Measurements from ENCODE around the gene CD300E. TPM values are rescaled to one million over a fixed set of nuclear protein-coding genes. Genes with fewer than 3 reads are reported as not detected.

CD300E gene
- total RNA-seq (not detected), polyA plus RNA-seq (not detected)

- peaks cover 0 to 14% (median 8%) of the 10 kb centered on the region in 8 donors for H3K9me3 Mint-ChIP-seq
- no peaks in the 10 kb centered on the region for H3K4me1 ChIP-seq (ENCODE audit: insufficient read depth, low read length)
- CTCF ChIA-PET (ENCODE audit: partially characterized antibody), result interaction anchor here (1.0 kb wide), 1 partner anchor 9 kb away, joined by 3 read pairs; no protein-coding TSS in a partner anchor
Observed at GRCh38 chr17:74623693-74624093, at the start of gene CD300E. Gene CD300E (minus strand): TSS chr17:74623738. CDS start chr17:74623621, 117 bp downstream.

DNA sequence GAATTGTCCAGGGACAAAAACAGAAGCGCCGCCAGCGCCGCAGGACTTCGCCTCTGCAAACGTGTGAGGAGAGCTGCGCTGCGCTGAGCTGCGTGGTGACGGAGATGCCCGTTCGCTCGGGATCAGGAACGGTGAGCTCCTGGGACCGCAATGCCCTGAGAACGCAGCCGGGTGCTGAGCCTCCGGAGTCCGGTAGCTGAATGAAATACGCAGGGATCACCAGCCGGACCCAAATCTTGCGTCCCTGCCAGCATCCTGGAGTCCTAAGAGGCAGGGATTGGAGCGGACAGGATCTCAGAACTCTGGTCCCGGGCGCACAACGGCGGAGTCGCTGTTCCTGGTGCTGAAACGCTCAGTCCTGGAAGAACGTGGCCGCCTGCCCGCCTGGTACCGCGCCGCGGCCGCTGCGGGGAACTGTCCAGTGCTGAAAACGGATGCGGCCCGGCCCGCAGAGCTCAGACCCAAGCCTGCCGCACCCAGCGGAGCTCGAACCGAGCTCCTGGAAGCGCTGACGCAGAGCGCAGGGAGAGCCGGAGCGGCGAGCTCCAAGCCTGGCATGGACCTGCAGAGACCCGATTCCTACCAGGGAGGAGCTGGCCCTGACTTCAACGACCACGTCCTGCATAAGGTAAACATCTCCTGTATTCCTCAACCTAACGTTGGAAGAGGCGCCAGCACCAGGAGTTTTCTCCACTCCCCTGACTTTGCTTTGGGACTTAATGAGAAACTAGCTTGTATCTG lies 47.7 kb upstream of the CD300E start:
- Mint-ChIP-seq H3K27me3 (peaks cover 32 to 38% of the 10 kb centered on the region in 2 donors), H3K9me3 (peaks cover 0 to 7% (median 1%) of the 10 kb centered on the region in 8 donors), H3K27ac (peak overlapping the region in 3 of 7 donors; percentile 41 to 73 (median 62)), H3K4me1 (peaks cover 0 to 17% (median 2%) of the 10 kb centered on the region in 4 donors), H3K36me3 (no peaks in the 10 kb centered on the region), H3K4me3 (no peak overlapping the region)
- Histone ChIP-seq H3K9me3 (ENCODE audit: control insufficient read depth in 1 of 2, low read length in 2 of 2) (no peaks in the 10 kb centered on the region), H3K4me1 (ENCODE audit: insufficient read depth, low read length) (no peaks in the 10 kb centered on the region), H3K27me3 (ENCODE audit: insufficient read depth, low read length) (peaks cover 7% of the 10 kb centered on the region), H3K36me3 (ENCODE audit: insufficient read depth, low read length) (no peaks in the 10 kb centered on the region), H3K27ac (ENCODE audit: low read depth, low read length) (no peak overlapping the region), H3K4me3 (ENCODE audit: low read length in 2 of 2) (no peak overlapping the region)
- peak; percentile 64 to 73 (median 68) for DNase-seq
- CTCF ChIA-PET (ENCODE audit: partially characterized antibody), result interaction anchor here (0.6 to 6.0 kb wide), 5 partner anchors 14 to 88 kb away, joined by 3 to 35 read pairs (median 5); partner anchors contain the start of gene RAB37
- POLR2A ChIA-PET (ENCODE audit: partially characterized antibody), result interaction anchor here (0.9 to 2.4 kb wide), 4 partner anchors 65 to 79 kb away, joined by 5 to 8 read pairs (median 6); partner anchors contain the start of gene RAB37
- intact Hi-C loops (cut with micrococcal nuclease), result loop anchor here (5.0 kb wide), 1 partner anchor 66 kb away; the partner anchor contains the start of gene RAB37

More at GRCh38 chr17:74623693-74624093, at the start of gene CD300E:
- no peaks in the 10 kb centered on the region for H3K4me1 Mint-ChIP-seq
- H3K27ac ChIP-seq (ENCODE audit: low read depth, low read length), result no peak within 1 kb of the TSS
- no peaks in the 10 kb centered on the region for H3K9me3 ChIP-seq (ENCODE audit: control insufficient read depth in 1 of 2, low read length in 2 of 2)
- peaks cover 22 to 36% of the 10 kb centered on the region in 2 donors for H3K27me3 Mint-ChIP-seq
- H3K4me3 ChIP-seq (ENCODE audit: low read length in 2 of 2), result no peak within 1 kb of the TSS
- POLR2A ChIA-PET (ENCODE audit: partially characterized antibody), result no interaction called here
- H3K36me3 ChIP-seq (ENCODE audit: insufficient read depth, low read length), result no peaks in the 10 kb centered on the region
- H3K4me3 Mint-ChIP-seq, result no peak within 1 kb of the TSS
- H3K27me3 ChIP-seq (ENCODE audit: insufficient read depth, low read length), result no peaks in the 10 kb centered on the region
- H3K27ac Mint-ChIP-seq, result no peak within 1 kb of the TSS
- intact Hi-C loops (cut with micrococcal nuclease), result no loop called here
- no peaks in the 10 kb centered on the region for H3K36me3 Mint-ChIP-seq
- DNase-seq, result no peak

- H3K4me1 ChIP-seq (ENCODE audit: insufficient read depth, low read length), result no peaks in the 10 kb centered on the region
Observed at GRCh38 chr17:74670329-74670728, 46.8 kb upstream of the CD300E start.

DNA sequence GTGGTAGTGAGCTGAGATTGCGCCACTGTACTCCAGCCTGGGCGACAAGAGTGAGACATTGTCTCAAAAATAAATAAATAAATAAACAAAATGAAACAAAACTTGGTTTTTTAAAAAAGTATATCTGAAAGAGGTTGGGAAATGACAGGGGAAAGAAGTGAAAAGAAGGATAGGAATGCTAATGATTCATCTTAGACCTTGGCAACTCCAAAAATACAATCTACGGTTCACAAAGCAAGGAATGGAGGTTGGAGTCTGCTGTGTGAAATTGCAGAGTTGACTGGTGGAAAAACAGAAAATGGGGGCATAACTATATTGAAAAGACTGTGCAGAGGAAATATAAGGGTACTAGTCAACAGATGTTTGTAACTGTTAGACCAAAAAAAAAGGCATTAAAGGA lies 40.0 kb upstream of the CD300E start:
- POLR2A ChIA-PET (ENCODE audit: partially characterized antibody), result no interaction called here
- no peak for DNase-seq
- intact Hi-C loops (cut with micrococcal nuclease), result no loop called here
- peaks cover 0 to 6% (median under 1%) of the 10 kb centered on the region in 8 donors for H3K9me3 Mint-ChIP-seq
- CTCF ChIA-PET (ENCODE audit: partially characterized antibody), result interaction anchor here (0.6 to 5.4 kb wide), 3 partner anchors 74 to 202 kb away, joined by 3 to 34 read pairs (median 4); partner anchors contain the start of genes NAT9 and RAB37
- Histone ChIP-seq H3K36me3 (ENCODE audit: insufficient read depth, low read length) (no peaks in the 10 kb centered on the region), H3K4me1 (ENCODE audit: insufficient read depth, low read length) (no peaks in the 10 kb centered on the region), H3K4me3 (ENCODE audit: low read length in 2 of 2) (no peak overlapping the region), H3K27me3 (ENCODE audit: insufficient read depth, low read length) (peaks cover under 1% of the 10 kb centered on the region), H3K9me3 (ENCODE audit: control insufficient read depth in 1 of 2, low read length in 2 of 2) (no peaks in the 10 kb centered on the region), H3K27ac (ENCODE audit: low read depth, low read length) (no peak overlapping the region)
- H3K27ac Mint-ChIP-seq, result no peak overlapping the region
- no peak overlapping the region for H3K4me3 Mint-ChIP-seq
- peaks cover 0 to 5% of the 10 kb centered on the region in 2 donors for H3K36me3 Mint-ChIP-seq
- no peaks in the 10 kb centered on the region for H3K4me1 Mint-ChIP-seq
- peaks cover 29% of the 10 kb centered on the region in 2 donors for H3K27me3 Mint-ChIP-seq

More at GRCh38 chr17:74670329-74670728, 46.8 kb upstream of the CD300E start:
- Mint-ChIP-seq H3K27ac (no peak overlapping the region), H3K4me1 (peaks cover 0 to 17% (median 2%) of the 10 kb centered on the region in 4 donors), H3K36me3 (no peaks in the 10 kb centered on the region), H3K27me3 (peaks cover 32 to 37% of the 10 kb centered on the region in 2 donors), H3K4me3 (no peak overlapping the region), H3K9me3 (peaks cover 0 to 7% (median 1%) of the 10 kb centered on the region in 8 donors)
- POLR2A ChIA-PET (ENCODE audit: partially characterized antibody), result interaction anchor here (1.5 to 2.0 kb wide), 2 partner anchors 68 to 80 kb away, joined by 5 to 6 read pairs; no protein-coding TSS in a partner anchor
- H3K9me3 ChIP-seq (ENCODE audit: control insufficient read depth in 1 of 2, low read length in 2 of 2), result no peaks in the 10 kb centered on the region
- H3K27me3 ChIP-seq (ENCODE audit: insufficient read depth, low read length), result peaks cover 7% of the 10 kb centered on the region
- H3K36me3 ChIP-seq (ENCODE audit: insufficient read depth, low read length), result no peaks in the 10 kb centered on the region
- intact Hi-C loops (cut with micrococcal nuclease), result loop anchor here (5.0 kb wide), 1 partner anchor 67 kb away; the partner anchor contains the start of gene RAB37
- H3K4me3 ChIP-seq (ENCODE audit: low read length in 2 of 2), result no peak overlapping the region
- DNase-seq, result no peak
- H3K27ac ChIP-seq (ENCODE audit: low read depth, low read length), result no peak overlapping the region
- CTCF ChIA-PET (ENCODE audit: partially characterized antibody), result interaction anchor here (4.8 to 6.0 kb wide), 2 partner anchors 13 to 67 kb away, joined by 35 read pairs; partner anchors contain the start of gene RAB37

- Mint-ChIP-seq H3K9me3 (peaks cover 0 to 6% (median under 1%) of the 10 kb centered on the region in 8 donors), H3K4me3 (no peak overlapping the region), H3K27me3 (peaks cover 21 to 25% of the 10 kb centered on the region in 2 donors), H3K27ac (no peak overlapping the region), H3K36me3 (peaks cover 0 to 5% of the 10 kb centered on the region in 2 donors), H3K4me1 (peaks cover 4 to 7% (median 5%) of the 10 kb centered on the region in 4 donors)
- DNase-seq, result no peak
- no peaks in the 10 kb centered on the region for H3K36me3 ChIP-seq (ENCODE audit: insufficient read depth, low read length)
- H3K27ac ChIP-seq (ENCODE audit: low read depth, low read length), result no peak overlapping the region
- POLR2A ChIA-PET (ENCODE audit: partially characterized antibody), result interaction anchor here (0.9 to 3.8 kb wide), 2 partner anchors 15 to 77 kb away, joined by 3 to 85 read pairs; partner anchors contain the start of gene RAB37
- H3K9me3 ChIP-seq (ENCODE audit: control insufficient read depth in 1 of 2, low read length in 2 of 2), result no peaks in the 10 kb centered on the region
- intact Hi-C loops (cut with micrococcal nuclease), result no loop called here
- H3K4me3 ChIP-seq (ENCODE audit: low read length in 2 of 2), result no peak overlapping the region
- no peaks in the 10 kb centered on the region for H3K27me3 ChIP-seq (ENCODE audit: insufficient read depth, low read length)
- peaks cover 3% of the 10 kb centered on the region for H3K4me1 ChIP-seq (ENCODE audit: insufficient read depth, low read length)
- CTCF ChIA-PET (ENCODE audit: partially characterized antibody), result interaction anchor here (1.0 to 6.2 kb wide), 7 partner anchors 77 to 298 kb away, joined by 4 to 326 read pairs (median 49); partner anchors contain the start of genes NAT9 and RAB37
Observed at GRCh38 chr17:74659889-74660288, 36.4 kb upstream of the CD300E start.

DNA sequence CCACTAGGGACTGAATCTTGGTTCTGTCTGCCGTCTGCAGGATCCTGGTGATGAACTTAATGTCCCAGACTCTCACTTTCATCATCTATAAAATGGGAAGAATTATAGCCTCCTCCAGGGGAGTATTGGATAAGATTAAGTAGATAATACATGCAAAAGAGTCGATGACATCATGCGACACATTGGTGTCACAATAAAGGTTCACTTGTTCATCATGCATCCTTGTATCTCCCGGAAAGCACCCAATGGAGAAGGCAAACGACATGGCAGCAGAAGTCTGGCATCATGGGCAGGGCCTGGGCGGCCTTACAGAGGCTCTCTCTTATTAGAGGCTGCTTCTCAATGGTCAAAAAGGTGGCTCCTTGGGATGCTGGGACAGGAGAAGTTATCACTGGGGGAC lies 35.1 kb upstream of the CD300E start:
- Mint-ChIP-seq H3K4me1 (peaks cover 4 to 7% (median 5%) of the 10 kb centered on the region in 4 donors), H3K27ac (no peak overlapping the region), H3K27me3 (peaks cover 17 to 19% of the 10 kb centered on the region in 2 donors), H3K9me3 (peaks cover 0 to 6% (median under 1%) of the 10 kb centered on the region in 8 donors), H3K36me3 (peaks cover 0 to 2% of the 10 kb centered on the region in 2 donors), H3K4me3 (no peak overlapping the region)
- Histone ChIP-seq H3K9me3 (ENCODE audit: control insufficient read depth in 1 of 2, low read length in 2 of 2) (no peaks in the 10 kb centered on the region), H3K27me3 (ENCODE audit: insufficient read depth, low read length) (no peaks in the 10 kb centered on the region), H3K27ac (ENCODE audit: low read depth, low read length) (no peak overlapping the region), H3K36me3 (ENCODE audit: insufficient read depth, low read length) (no peaks in the 10 kb centered on the region), H3K4me3 (ENCODE audit: low read length in 2 of 2) (no peak overlapping the region), H3K4me1 (ENCODE audit: insufficient read depth, low read length) (peaks cover 3% of the 10 kb centered on the region)
- ChIA-PET POLR2A (ENCODE audit: partially characterized antibody) (interaction anchor here (3.8 kb wide), 1 partner anchor 79 kb away, joined by 85 read pairs; the partner anchor contains the start of gene RAB37), CTCF (ENCODE audit: partially characterized antibody) (interaction anchor here (1.4 to 6.2 kb wide), 13 partner anchors 10 to 212 kb away, joined by 3 to 326 read pairs (median 33); partner anchors contain the start of genes NAT9 and RAB37)
- DNase-seq, result no peak
- intact Hi-C loops (cut with micrococcal nuclease), result no loop called here

All from CD4-positive, alpha-beta memory T cell (primary cell).